Right hindlimb (tissue), 1 donor: ENCODE results near the gene GNE.
"Not testable (repeated sequence)": the region's sequence is repeated elsewhere in the genome, so short reads cannot be mapped to it uniquely, and the experiment has no call there.

Source experiments
- DNase-seq: peaks from one replicate; pipeline ENCODE4 v3.0.0-alpha.2; 2018

GNE gene

DNA sequence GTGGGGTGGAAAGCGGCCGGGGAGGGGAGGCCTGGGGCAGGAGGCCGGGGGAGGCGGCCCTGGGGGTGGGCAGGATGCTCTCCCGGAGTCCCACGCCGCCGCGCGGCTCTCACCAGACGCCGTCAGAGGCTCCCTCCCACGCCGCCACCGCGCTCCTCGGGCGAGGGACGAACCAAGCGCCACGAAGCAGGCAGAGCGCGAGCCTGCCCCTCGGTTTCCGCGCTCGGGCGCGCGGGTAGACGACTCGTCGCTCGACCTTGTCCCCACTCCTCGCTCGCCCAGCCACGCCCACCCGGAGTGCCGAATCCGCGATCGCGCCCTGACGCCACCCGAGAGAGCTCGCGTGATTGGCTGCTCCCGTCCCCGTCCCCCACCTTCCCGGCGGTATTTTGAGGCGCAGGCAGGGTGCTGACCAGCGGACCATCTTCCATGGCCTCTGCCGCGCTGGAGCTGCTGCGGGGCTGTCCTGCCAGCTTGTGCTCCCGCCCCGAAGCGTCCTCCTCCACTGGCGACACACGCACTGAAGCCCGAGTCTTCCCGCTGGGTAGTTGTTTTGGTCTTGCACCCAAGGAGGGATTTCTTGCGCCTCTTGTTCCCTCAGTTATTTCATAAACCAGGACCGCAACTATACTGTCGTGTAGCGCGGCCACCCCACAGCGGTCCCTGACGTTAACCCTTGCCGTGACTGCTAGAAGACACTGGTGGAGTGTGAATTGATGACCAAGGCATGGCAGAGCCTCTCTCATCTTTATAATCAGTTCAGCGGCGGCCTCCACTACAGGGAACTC, at the start of gene GNE:
GNE (minus strand) TSS at position 241 of the 788 bp plus-strand sequence. CDS start 9,093 bp downstream, outside the sequence.
- peak; percentile 99 for DNase-seq

- DNase-seq: no peak
Observed at GRCh38 chr9:36306471-36307306, 48.4 kb upstream of the GNE start.

DNA sequence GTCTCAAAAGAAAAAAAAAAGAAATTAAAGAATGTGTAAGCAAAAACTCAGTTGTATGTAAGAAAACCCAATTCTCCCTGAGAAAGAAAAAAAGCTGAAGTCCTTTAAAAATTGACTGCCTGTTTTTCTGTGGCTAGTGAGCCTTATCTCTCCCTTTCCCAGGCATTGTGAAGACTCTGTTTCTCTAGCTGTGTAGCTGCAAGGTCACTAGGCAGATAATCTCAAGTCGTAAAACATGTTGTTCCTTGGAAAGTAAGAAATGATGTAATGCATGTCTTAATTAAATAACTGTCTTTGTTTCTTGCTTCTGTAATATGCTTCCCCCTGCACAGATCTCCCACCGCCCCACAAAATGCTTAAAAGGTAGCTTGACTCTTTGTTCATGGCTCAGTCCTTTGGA, 46.1 kb upstream of the GNE start:
- not testable (repeated sequence) for DNase-seq

- DNase-seq: no peak
Observed at GRCh38 chr9:36301227-36301626, 43.0 kb upstream of the GNE start.

GRCh38 chr9:36298566-36298965, 40.3 kb upstream of the GNE start:
- DNase-seq: no peak

DNA sequence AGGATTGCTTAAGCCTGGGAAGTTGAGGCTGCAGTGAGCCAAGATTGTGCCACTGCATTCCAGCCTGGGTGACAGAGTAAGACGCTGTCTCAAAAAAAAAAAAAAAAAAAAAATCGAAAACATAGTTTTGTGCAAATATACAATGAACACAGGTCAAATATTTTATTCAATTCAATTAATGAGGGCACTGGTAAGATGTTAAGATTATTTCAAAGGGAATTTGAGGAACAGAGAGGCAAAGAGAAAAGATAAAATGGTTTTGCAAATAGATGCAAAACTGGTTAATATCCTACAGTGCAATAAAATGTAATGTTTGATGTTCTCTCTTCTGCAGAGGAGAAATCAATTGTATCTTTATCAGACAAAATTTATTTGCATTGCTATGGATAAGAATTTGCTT, 39.5 kb upstream of the GNE start:
- no peak for DNase-seq

DNA sequence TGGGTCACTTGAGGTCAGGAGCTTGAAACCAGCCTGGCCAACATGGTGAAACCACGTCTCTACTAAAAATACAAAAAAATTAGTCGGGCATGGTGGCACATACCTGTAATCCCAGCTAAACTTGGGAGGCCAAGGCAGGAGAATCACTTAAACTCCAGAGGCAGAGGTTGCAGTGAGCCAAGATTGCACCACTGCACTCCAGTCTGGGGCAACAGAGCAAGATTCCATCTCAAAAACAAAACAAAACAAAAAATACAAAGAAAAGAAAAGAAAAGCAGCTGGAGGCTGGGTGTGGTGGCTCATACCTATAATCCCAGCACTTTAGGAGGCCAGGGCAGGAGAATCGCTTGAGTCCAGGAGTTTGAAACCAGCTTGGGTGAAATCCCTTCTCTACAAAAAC, 36.7 kb upstream of the GNE start:
- not testable (repeated sequence) for DNase-seq

DNA sequence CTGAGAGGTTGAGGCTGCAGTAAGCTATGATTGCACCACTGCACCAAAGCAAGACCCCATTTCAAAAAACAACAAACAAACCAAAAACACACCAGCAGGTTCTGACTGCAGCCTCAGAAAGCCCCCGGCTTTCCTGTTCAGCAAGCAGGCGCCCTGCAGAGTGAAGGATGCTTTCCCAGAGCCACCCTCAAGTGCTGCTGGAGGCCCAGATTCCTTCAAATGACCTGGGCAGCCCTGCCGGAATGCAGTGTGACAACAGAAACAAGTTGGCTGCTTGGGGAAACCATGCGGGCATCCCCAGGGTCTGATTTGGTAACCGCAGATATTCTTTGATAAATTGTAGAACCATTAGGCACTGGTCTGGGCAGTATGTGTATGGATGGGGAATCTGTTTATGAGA, 35.7 kb upstream of the GNE start:
- DNase-seq: no peak

- DNase-seq: no peak
Observed at GRCh38 chr9:36293171-36293570, 34.9 kb upstream of the GNE start.

- no peak for DNase-seq
Observed at GRCh38 chr9:36292641-36293040, 34.4 kb upstream of the GNE start.

- no peak for DNase-seq
Observed at GRCh38 chr9:36290996-36291395, 32.7 kb upstream of the GNE start.

DNA sequence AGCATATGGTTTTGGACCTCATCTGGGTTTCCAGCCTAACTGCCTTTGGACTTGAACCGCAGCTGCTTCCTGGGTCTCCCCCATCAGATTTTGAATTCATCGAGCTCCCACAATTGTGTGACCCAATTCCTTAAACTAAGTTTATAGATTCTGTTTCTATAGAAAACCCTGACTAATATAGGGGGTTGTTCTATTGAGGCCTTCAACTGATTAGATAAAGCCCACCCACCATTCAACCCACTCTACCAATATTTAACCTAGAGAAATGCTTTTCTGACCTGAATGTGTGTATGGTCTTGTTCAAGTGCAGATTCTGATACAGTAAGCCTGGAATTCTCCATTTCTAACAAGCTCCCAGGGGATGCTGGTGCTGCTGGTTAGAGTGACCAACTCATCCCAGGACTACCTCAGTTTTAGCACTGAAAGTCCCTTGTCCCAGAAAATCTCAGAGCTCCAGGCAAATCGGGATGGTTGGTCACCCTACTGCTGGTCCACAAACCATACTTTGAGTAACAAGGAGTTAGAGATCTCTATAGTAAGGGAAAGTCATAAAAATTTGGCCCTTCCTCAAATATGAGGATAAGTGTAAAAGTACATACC, 31.7 kb upstream of the GNE start:
- no peak for DNase-seq

- DNase-seq: no peak
Observed at GRCh38 chr9:36288070-36288469, 29.8 kb upstream of the GNE start.

- no peak for DNase-seq
Observed at GRCh38 chr9:36286388-36286787, 28.1 kb upstream of the GNE start.

DNA sequence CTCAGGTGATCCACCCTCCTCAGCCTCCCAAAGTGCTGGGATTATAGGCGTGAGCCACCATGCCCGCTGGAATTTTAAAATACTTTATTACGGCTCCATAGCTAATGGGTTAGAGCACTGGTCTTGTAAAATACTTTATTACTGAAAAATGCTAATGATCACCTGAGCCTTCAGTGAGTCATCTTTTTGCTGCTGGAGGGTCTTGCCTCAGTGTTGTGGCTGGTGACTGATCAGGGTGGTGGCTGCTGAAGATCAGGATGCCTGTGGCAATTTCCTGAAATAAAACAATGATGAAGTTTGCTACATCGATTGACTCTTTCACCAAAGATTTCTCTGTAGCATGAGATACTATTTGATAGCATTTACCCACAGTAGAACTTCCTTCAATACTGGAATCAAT, 26.0 kb upstream of the GNE start:
- no peak for DNase-seq

DNA sequence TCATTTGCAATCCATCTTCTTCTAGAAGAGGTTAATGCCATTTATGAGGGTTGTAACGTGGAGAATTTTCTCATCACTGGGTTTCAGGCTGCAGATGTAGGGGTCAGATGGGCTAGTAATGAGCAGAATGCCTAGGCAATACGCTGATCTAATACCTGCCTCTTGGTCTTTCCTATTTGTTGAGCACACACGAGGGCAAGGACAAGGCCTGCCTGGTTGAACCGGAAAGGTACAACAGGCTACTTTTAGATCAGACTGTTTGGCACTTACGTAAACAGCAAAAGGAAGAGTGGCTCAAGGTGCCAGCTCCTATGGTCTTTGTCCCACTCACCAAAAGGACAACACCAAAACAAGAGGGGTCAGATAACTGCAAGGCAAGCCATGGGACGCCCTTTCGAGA, 24.0 kb upstream of the GNE start:
- no peak for DNase-seq

DNA sequence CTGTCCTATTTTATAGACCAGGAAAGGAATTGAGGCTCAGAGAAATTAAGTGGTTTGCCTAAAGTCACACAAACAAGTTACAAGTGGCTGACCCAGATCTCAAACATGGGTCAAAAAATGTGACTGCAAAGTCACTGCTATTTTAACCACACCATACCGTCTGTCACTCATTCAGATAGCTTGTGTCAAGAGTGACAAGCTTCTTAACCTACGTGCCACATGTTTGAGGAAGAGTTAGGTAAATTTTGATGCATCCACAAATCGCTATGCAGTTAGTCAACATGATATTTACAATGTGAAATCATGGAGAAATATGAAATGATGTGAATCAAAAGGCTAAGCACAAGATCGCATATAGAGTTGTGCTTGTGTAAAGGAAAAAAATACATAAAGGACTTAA, 22.7 kb upstream of the GNE start:
- no peak for DNase-seq

DNA sequence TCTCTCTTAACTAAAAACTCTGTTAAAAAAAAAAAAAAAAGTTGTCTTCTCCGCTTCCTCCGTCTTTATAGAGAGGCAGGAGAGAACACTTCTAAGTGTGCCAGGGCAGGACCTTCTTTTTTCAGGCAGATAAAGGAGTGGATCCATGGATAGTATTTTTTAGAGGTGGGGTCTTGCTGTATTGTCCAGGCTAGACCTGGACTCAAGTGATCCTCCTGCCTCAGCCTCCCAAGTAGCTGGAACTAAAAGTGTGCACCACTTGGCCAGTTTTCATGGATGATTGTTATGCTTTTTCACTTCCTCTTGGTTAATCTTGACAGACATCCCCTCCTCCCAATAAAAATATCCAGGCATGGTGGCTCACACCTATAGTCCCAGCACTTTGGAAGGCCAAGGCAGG, 20.0 kb upstream of the GNE start:
- DNase-seq: no peak

DNA sequence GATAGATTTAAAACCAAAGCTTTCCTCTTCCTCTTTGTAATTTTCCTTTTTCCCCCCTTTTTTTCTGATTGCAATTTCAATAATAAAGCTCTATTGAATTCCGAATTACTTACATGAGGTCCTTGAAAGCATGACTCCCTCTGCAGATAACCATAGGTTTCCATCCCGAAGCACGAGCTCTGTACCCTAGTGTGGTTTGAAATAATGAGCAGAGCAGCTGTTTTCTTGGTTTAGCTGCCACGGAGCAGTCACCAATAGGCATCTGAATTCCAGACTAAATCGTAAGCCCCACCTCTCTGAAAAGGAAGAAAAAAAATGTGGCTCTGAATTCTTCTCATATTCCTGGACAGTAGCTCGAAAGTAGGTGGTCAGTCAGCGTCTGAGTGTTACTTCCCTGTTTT, 18.5 kb upstream of the GNE start:
- DNase-seq: peak; percentile 68

GRCh38 chr9:36276254-36276653, 18.0 kb upstream of the GNE start:
- no peak for DNase-seq

DNA sequence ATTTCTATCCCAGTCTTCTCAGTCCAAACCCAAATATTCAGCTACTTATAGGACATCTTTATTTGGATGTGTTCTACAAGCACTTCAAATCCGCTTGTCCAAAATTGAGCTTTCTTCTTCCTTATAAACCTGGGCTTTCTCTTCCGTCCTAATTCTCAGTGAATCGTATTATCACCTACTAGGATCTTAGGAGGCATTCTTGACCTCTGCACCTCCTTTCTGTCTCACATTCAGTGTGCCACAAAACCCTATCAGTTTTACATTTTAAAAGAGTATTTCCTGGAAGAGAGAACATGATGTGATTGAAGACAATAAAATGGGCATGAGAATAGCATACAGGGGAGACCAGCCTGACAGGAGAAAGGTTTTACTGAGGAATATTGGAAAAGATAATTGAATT, 16.8 kb upstream of the GNE start:
- no peak for DNase-seq

- DNase-seq: not testable (repeated sequence)
Observed at GRCh38 chr9:36273354-36273753, 15.1 kb upstream of the GNE start.

DNA sequence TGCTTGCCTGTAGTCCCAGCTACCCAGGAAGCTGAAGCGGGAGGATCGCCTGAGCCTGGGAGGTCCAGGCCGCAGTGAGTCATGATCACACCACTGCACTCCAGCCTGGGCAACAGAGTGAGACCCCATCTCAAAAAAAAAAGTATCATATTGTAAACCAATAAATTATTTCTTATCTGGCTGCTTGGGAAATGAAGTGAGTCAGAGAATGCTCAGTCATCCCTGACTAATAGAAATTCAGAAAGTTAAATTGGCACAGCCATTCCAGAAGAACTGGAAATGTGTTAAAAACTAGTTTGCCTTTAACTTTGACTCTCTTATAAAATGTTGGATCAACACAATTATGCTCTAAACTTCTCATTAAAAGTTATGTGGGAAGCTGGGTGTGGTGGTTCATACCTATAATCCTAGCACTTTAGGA, 9.8 kb upstream of the GNE start:
- no peak for DNase-seq

DNA sequence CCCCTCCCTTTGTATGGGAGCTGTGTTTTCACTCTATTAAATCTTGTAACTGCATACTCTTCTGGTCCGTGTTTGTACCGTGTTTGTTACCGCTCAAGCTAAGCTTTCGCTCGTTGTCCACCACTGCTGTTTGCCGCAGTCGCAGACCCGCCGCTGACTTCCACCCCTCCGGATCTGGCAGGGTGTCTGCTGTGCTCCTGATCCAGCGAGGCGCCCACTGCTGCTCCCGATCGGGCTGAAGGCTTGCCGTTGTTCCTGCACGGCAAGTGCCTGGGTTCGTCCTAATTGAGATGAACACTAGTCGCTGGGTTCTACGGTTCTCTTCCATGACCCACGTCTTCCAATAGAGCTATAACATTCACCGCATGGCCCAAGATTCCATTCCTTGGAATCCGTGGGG, 6.6 kb upstream of the GNE start:
- DNase-seq: no peak
